GM18511 (cell line): Measurements from ENCODE around the gene BPTF.
"Not testable (repeated sequence)": the region's sequence is repeated elsewhere in the genome, so short reads cannot be mapped to it uniquely, and the experiment has no call there.

ENCODE experiments used
- ATAC-seq: cut with Tn5 transposase; IDR thresholded peaks from one replicate; pipeline ENCODE4 v1.9.1; 2021; ENCODE audit warnings: mild to moderate bottlenecking, moderate library complexity; ENCODE audit not compliant: unreplicated experiment

BPTF gene

DNA sequence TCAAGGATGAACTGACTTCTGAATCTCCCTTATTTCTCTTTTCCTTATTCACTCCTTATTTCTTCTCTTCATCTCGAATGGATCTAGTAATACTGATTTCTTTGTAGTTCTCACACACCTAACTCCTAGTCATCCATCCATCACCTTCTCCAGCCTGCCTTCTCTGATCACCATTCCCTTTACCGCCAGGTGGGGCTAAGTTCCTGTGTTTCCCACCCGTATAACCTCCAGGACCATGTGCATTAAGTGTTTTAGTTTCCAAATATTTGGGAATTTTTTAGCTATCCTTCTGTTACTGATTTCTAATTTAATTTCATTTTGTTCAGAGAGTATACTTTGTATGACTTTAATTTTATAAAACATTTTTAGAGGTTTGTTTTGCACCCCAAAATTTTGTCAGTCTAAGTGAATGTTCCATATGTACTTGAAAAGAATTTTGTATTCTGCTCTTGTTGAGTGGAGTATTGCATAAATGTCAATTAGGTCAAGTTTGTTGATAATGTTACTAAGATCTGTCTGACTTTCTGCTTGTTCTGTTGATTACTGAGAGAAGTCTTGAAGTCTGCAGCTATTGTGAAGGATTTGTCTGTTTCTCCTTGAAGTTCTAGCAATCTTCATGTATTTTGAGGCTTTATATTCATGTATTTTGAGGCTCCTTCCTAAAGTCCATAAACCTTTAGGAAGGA, 8.8 kb downstream of the BPTF start:
- no peak for ATAC-seq

DNA sequence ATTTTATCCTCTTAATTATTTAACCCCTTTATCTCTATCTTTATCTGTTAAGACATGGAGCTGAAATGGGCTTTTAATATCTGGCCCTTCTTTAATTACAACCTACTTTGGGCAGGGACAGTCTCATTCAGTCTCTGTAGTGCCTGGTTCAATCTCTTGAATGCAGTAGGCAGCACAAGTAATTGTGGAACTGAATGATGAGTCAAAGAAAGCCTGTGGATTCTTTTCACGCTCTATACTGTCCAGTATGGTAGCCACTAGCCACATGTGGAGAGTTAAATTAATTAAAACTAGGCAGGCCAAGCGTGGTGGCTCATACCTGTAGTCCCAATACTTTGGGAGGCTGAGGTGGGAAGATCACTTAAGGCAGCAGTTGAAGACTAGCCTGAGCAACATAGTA, 9.3 kb downstream of the BPTF start:
- no peak for ATAC-seq

DNA sequence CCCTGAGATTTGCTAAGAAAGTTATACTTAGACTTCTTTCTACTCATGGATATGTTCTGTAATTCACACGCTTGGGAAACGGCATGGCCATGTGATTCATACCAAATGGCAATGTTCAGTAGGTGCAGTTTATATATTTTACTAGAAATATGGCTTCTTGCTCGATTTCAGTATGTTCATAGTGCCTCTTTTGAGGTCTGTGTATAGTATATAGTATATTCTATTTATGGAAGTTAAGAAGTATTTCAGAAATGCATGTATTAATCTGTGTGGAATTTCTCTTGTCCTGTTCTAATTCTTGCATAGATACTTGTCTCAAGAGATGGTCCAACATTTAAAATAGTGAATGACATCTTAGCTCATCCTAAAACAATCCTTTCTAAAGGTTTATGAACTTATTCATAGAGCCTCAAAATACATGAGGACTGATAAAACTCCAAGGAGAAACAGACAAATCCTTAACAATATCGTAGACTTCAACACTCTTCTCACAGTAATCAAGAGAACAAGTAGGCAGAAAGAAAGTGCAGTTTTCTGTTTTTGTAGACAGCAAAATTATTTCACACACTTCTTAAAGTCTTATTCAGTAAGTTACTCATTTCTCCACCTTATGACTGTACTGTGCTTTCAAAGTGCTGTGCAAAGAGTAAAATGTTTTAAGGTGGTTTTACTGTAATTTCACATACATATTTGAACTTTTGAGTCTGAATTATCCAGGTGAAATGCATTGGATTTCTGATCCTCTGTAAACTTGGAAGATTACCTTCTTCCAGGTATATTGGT, 11.1 kb downstream of the BPTF start:
- no peak for ATAC-seq

DNA sequence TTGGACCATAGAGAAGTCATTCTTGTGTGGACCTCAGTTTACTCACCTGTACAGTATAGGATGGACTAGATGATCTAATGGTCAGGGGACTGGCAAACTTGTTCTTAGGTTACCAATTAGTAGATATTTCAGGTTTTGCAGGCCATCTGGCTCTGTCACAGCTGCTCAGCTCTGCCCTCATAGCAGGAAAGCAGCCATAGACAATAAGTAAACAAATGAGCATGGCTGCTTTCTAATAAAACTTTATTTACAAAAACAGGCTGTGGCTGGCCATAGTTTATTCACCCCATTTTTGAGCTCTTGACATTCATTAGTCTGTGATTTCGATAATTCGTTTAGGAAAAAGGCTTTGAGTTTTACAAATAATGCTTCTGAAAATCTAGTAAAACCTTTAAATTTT, 12.7 kb downstream of the BPTF start:
- ATAC-seq, result no peak

DNA sequence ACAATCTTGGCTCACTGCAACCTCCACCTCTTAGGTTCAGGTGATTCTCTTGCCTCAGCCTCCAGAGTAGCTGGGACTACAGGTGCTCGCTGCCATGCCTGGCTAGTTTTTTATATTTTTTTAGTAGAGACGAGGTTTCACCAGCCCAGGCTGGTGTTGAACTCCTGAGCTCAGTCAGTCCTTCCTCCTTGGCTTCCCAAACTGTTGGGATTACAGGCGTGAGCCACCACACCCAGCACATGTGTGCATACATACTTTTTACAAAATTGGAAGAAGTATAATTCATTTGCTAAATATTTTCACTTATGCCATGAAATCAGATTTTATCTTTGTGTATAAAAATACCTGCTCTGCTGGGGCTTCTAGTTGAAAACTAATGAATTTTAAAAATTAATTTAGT, 13.2 kb downstream of the BPTF start:
- ATAC-seq, result no peak

DNA sequence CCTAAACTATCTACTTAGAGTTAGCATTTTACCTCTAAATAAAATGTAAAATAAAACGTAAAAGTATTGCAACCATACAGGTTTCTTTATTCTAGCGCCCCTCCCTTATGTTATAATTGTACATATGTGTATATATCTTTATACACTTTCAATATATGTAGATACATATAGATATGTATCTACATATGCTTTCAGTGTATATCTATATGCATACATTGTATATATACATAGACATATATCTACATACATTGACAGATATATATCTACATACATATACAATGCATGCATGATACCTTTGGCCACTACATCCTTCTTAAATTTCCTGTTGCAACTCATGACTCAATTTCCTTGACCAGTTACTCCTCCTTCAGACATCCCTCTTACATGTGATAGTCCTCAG, 16.7 kb downstream of the BPTF start:
- no peak for ATAC-seq

DNA sequence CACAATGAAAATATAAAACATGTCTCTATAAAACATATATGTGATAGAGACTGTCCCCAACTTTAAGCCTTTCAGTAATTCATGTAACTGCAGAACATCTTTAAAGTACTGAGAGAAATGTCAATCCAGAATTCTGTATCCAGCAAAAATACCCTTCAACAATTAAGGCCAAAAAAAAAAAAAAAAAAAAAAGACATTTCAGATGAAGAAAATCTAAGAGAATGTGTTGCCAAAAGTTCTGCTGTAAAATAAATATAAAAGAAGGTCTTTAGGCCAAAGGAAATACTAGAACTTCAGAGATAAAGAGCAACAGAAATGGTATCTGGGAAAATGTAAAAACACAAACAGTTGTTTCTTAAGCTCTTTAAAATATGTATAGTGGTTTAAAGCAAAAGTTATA, 17.3 kb downstream of the BPTF start:
- ATAC-seq, result no peak

DNA sequence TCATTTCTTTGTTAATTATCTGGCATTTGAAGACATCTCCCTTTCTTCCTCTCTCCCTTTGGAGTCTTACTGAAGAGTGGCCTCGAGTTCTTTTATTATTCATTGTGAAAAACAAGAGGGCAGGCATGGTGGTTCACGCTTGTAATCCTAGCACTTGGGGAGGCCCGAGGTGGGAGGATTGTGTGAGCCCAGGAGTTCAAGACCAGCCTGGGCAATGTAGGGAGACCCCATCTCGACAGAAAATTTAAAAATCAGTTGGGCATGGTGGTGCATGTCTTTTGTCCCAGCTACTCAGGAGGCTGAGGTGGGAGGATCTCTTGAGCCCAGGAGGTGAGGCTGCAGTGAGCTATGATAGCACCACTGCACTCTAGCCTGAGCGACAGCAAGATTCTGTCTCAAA, 20.1 kb downstream of the BPTF start:
- ATAC-seq, result no peak

DNA sequence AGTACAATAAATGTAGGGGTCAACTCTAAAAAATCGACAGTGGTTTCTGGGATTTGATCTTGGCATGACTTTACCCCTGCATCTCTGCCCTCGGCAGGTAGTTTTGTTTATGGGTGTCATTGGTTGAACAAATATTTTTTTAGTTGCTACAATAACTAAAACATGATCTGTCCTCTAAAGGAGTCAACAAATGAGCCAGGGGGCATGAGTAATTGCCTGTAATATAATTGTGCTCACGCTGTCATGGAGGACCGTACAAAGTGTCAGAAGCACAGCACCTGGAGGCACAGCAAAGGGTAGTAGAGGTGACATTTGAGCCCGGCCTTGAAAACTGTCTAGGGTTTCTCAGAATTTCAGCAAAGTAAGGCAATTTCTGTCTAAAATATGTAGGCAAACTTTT, 22.9 kb downstream of the BPTF start:
- ATAC-seq, result not testable (repeated sequence)

DNA sequence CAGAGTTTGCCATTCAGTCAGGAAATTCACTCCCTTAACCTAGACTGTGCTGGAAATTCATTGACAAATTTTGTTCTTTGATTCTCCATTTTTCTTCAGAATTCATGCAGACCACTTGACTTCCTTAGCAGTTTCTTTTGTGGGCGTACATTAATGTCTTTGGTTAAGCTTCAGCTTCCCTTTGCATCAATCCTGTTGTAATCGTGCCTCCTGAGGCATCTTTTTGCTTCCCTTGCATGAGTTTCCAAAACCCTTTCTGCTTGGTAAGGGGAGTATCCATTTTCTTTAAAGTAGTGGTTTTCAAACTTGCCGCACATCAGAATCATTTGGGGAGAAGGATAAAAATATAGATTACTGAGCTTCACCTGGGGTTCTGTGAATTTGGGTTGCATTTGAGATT, 23.5 kb downstream of the BPTF start:
- ATAC-seq, result not testable (repeated sequence)

DNA sequence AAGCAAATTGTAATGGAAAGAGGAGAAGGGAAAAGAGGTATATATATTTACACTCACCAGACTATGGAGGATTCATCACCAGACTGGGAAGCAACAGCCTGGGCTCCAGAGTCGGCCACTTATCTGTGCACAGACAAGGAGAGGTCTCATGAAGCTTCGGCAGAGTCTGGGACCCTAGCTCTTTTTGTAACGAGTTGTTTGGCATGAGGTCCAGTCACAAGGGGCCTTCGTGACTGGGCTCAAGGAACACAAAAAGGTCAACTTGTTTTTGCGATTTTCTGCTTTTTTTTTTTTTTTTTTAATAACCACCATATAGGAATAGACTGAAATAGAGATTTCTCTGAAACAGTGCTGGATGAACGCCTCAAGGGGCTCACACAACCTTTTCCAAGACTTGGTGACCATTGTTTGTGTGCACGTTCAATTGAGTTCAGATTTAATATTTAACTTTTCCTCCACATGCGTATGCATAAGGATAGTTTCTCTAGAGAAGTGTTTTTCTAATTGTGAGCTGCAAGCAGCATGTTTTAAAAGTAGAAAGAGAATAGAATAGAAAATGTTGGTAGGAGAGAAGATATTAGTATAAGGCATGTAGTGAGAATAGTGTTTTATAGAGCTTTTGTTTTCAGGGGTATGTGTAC, 25.8 kb downstream of the BPTF start:
- no peak for ATAC-seq

DNA sequence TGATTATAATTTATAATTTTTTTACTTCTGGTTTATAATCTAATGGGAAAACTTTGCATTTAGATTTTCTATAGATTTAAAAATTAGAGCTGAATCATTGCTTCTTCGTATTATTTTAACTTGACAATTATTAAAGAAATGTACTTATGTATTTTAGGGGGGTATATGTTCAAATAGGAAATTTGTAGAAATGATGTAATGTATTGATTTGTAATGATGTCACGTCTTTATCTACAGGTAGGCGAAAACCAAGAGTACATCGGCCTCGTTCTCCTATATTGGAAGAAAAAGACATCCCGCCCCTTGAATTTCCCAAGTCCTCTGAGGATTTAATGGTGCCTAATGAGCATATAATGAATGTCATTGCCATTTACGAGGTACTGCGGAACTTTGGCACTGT, 28.4 kb downstream of the BPTF start:
- ATAC-seq, result no peak

DNA sequence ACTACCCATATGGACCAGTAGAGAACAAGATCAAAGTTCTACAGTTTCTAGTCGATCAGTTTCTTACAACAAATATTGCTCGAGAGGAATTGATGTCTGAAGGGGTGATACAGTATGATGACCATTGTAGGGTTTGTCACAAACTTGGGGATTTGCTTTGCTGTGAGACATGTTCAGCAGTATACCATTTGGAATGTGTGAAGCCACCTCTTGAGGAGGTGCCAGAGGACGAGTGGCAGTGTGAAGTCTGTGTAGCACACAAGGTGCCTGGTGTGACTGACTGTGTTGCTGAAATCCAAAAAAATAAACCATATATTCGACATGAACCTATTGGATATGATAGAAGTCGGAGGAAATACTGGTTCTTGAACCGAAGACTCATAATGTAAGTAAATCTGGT, 29.1 kb downstream of the BPTF start:
- ATAC-seq, result no peak

DNA sequence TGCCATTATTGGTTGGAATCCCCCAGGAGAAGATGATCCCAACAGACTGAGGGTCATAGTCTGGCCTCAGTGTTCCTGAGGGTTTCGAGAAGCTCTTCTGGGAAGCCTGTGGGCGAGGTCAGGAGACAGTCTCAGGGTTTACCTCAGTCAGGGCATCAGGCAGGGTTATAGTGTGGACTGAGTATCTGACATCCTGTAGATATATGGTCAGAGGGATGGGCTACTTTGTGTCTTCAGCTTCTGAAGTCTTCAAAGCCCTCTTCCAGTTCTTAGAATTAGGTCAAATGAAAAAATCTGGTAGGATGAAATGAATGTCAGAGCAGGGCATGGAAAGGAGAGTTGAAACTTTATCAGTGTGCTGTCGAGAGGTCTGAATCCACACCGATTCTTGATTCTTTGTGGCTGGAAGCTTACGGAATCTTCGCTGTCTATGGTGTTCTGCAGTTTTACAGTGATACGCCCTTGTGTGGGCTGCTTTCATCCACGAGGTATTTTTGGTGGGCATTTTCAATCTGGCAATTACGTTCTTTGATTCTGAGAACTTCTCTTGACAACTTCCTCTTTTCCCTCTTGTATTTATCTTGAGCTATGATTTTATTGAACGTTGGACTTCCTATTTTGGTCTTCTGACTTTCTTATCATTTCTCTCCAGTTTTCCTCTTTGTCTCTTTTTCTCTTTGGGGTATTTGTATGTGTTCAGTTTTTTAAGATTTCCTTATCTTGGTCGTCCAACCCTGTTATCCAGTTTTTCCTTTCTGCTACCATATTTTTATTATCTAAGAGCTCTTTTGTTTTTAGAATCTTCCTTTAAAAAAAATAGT, 30.4 kb downstream of the BPTF start:
- no peak for ATAC-seq

DNA sequence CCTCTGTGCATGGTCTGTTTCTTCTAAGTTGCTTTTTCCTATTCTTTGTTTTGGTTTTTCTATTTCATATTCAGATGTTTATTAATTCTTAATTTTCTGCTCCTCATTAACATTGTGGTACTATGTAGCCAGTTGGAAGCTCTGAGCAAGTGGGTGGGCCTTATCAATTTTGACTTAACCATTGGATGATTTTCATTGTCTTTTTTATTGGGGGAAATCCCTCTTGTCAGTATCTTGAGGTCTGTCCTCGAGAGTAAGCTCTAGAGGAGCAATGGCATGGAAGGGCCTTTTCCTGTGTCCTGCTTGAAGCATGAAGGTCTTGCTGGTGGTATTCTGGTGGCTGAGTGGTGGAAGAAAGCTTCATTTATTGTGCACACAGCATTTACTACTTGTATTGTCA, 31.1 kb downstream of the BPTF start:
- not testable (repeated sequence) for ATAC-seq

DNA sequence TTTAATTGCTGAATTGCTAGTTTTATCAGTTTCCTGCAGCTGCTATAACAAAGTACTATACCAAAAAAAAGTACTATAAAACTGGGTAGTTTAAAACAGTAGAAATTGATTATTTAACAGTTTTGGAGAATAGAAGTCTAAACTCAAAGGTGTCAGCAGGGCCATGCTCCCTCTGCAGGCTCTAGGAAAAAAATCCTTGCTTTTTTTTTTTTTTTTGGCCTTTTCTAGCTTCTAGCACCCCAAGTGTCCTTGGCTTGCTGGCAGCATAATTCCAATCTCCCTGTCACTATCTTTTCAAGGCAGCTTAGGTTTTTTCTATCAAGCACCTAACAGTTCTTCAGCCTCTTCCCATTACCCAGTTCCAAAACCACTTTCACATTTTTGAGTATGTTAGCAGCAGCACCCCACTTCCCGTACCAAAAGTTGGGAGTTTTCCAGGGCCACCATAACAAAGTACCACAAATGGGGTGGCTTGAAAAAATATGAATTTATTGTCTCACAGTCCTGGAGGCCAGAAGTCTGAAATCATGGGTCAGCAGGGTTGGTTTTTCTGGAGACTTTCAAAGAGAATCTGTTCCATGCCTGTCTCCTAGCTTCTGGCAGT, 37.4 kb downstream of the BPTF start:
- ATAC-seq, result no peak

DNA sequence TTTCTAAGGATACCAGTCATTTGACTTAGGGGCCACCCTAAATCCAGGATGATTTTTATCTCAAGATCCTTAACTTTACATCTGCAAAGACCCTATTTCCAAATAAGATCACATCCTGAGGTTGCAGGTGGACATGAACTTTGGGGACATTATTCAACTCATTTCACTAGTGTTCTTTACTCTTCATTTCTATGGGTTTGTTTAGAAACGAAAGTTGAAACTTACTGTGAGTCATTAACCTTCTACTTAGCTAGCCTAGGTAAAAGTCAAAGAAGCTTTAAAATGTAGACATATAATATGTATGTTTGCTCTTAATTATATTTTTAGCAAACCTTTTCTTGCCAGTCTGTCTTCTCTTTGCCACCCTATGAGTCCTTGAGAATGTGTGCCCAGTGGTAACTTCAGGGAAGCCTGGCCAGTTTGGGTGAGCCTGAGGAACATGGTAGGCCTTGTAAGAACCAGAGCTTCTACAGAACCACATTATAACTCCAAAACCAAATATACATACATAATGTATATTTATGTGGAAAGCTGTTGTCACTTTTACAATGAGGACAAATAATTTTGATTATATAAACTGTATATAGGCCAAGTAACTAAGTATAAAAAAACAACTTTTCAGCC, 38.4 kb downstream of the BPTF start:
- ATAC-seq, result no peak

DNA sequence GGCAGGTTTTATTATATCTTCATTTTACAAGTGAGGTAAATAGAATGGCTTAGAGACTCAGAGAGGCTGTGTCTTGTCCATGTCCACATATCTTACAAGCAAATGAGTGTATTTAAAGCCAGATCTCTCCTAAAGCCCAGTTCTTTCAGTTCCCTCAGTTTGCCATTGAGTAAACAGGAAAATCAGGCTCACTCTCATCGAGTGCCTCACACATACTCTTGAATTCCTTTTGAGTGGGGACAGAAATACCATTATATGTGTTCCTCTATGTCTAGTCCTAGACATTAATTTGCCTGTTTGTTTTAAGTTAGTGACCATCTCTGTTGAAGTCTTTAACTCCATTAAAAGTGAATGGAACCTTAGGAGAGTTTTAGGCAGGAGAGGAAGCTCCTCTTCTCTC, 40.1 kb downstream of the BPTF start:
- no peak for ATAC-seq

DNA sequence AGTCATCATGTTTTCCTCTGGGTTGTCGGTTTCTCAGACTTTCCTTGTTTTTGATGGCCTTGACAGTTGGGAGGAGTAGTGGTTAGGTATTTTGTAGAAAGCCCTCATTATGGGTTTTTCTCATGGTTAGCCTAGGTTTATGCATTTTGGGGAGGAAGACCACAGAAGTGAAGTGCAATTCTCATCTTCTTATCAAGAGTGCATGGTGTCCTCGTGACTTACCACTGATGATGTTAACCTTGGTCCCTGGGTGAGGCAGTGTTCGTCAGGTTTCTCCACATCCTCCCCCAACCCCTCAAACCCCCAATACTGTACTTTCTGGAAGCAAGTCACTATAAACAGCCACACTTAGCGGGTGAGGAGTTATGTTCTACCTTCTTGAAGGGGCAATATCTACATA, 42.3 kb downstream of the BPTF start:
- no peak for ATAC-seq

DNA sequence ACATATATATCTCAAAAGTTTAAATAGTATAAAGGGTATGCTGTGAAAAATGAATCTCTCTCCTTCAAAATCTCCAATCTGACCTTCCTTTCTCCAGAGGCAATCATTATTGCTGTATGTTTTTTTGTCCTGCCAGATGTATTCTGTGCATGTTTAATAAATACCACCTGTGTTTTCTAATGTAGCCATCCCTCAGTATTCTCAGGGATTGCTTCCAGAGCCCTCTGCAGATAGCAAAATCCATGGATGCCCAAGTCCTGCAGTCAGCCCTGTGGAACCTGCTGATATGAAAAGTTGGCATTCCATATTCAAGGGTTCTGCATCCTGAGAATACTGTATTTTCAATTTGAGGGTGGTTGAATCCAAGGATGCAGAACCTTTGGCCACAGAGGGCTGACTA, 42.9 kb downstream of the BPTF start:
- ATAC-seq, result no peak

DNA sequence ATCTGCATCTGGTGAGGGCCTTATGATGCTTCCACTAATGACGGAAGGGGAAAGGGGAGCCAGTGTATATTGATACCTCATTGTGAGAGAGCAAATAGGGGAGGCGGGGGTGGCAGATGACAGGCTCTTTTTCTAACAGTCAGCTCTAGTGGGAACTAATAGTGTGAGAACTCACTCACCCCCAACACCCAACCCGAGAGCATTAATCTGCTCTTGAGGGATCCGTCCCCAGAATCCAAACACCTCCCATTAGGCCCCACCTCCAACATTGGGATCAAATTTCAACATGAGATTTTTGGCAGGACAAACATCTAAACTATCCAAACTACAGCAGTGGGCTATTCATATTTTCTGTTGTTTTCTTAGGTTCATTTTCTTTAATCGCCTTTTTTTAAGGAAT, 54.4 kb downstream of the BPTF start:
- no peak for ATAC-seq
